AG09309 (cell line): ENCODE data around the gene FFAR1.

Experiments
- DNase-seq: peaks from one replicate; pipeline ENCODE4 v3.0.0-alpha.2; 2010; ENCODE audit warnings: low read depth
- H3K4me3 ChIP-seq: 2 replicates; pipeline ENCODE4 v1.5.1; 2011; ENCODE audit warnings: mild to moderate bottlenecking, low read depth, low read length, moderate library complexity; ENCODE audit not compliant: control insufficient read depth
- TF ChIP-seq, protein P1 (sequence below): IDR thresholded peaks from 2 replicates; pipeline ENCODE4 v1.5.1; 2011; ENCODE audit warnings: mild to moderate bottlenecking, low read depth, low read length, inconsistent platforms; ENCODE audit not compliant: insufficient read depth, control insufficient read depth; ENCODE audit errors: missing control alignments

The FFAR1 gene

DNA sequence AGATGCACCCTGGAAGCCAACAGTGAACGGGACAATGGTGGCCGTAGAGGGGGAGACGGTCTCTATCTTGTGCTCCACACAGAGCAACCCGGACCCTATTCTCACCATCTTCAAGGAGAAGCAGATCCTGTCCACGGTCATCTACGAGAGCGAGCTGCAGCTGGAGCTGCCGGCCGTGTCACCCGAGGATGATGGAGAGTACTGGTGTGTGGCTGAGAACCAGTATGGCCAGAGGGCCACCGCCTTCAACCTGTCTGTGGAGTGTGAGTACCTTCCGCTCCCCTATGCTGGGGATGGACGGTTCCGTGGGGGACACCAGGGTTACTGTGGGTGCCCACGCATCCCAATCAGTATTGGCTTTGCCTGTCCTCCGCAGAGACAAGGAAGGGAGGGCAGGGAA is 45.3 kb upstream of the FFAR1 start:
- no peak for DNase-seq
- TF ChIP-seq, protein P1, sequence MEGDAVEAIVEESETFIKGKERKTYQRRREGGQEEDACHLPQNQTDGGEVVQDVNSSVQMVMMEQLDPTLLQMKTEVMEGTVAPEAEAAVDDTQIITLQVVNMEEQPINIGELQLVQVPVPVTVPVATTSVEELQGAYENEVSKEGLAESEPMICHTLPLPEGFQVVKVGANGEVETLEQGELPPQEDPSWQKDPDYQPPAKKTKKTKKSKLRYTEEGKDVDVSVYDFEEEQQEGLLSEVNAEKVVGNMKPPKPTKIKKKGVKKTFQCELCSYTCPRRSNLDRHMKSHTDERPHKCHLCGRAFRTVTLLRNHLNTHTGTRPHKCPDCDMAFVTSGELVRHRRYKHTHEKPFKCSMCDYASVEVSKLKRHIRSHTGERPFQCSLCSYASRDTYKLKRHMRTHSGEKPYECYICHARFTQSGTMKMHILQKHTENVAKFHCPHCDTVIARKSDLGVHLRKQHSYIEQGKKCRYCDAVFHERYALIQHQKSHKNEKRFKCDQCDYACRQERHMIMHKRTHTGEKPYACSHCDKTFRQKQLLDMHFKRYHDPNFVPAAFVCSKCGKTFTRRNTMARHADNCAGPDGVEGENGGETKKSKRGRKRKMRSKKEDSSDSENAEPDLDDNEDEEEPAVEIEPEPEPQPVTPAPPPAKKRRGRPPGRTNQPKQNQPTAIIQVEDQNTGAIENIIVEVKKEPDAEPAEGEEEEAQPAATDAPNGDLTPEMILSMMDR = no peak
- no peak overlapping the region for H3K4me3 ChIP-seq

- H3K4me3 ChIP-seq = no peak overlapping the region
- TF ChIP-seq, protein P1 = no peak
- no peak for DNase-seq
Measured at GRCh38 chr19:35303357-35303915, 44.3 kb upstream of the FFAR1 start.

DNA sequence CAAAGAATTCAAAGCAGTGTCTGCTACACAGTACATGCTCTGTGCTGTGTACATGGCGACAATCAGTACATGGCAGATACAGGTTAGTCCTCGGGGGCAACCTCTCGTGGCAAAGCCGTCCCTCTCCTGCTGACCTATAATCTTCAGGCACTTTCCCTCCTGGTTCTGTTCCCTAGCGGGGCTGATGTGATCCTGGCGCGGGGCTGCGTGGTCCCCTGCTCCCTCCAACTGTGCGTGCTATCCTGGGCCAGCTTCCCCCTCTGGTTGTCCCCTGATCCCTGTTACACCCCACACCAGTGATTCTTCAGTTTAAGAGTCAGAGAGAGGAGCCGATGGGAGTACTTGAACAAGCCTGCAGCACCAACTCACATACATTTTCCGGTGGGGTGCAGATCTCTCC is 43.7 kb upstream of the FFAR1 start:
- TF ChIP-seq, protein P1 = no peak
- H3K4me3 ChIP-seq = no peak overlapping the region
- no peak for DNase-seq

- DNase-seq = no peak
- no peak overlapping the region for H3K4me3 ChIP-seq
- TF ChIP-seq, protein P1 = no peak
Measured at GRCh38 chr19:35305181-35305580, 42.5 kb upstream of the FFAR1 start.

DNA sequence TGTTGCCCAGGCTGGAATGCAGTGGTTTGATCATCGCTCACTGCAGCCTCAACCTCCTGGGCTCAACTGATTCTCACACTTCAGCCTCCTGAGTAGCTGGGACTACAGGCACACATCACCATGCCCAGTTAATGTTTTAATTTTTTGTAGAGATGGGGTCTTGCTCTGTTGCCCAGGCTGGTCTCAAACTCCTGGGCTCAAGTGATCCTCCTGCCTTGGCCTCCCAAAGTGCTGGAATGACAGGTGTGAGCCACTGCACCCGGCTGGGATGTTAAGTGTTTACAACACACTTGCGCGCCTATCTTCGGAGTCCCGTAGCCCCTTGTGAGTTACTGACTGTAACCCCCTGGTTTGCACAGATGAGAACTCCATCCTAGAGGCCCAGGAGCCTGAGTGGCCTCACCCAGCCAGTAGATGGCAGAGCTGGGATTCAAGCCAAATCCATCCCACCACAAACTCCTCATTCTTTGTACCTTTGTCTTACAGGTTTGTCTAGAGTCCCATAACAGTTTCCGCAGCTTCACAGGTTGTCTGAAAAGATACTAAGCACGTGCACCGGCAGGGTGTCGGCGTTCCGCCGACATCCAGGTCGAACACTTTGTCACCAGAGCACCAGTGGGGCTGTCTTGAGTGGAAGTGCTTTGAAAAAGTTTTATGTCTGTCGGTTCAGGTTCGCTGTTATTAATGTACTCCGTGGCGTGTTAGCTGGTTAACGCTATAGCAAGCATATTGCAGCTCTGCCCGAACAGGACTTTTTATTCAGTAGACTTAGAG is 41.0 kb upstream of the FFAR1 start:
- TF ChIP-seq, protein P1 = peak; percentile 20
- H3K4me3 ChIP-seq = no peak overlapping the region
- DNase-seq = no peak

GRCh38 chr19:35307931-35308330 is 39.8 kb upstream of the FFAR1 start:
- no peak overlapping the region for H3K4me3 ChIP-seq
- DNase-seq = no peak
- TF ChIP-seq, protein P1 = no peak
